ENCODE measurements around the gene CYP24A1. TPM values are rescaled to one million over a fixed set of nuclear protein-coding genes. Genes with fewer than 3 reads are reported as not detected.

CYP24A1 gene
- total and polyA plus RNA-seq, 2 of the 8 experiments (the other 6 are each of a cell fraction or from before 2014, with no cell fraction given) = not detected

DNA sequence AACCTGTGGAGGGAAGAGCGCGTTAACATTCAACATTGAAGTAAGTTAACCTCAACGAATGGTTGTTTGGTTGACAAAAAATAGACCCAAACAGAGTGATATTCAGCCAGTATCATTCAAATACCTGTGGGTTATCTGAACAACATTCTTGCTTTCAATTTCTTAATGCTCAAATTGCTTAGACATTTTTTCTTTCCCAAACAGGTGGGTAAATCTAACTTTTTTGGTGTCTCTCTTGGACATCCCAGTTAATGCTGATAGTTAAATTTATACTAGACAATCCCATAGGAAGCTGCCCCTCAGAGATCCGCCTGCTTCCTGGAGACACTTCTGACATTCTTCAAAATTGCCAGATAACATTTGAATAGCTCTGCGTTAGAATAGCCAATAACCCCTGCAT is 20.0 kb upstream of the CYP24A1 start:
- Histone ChIP-seq H3K4ac (replicated peaks; ENCODE audit: insufficient read length, low read depth, low read length) (no peak overlapping the region), H2BK120ac (replicated peaks; ENCODE audit: low read depth, low read length) (no peak overlapping the region), H3K4me2 (ENCODE audit: insufficient read depth in 1 of 2, low read depth in 2 of 2, low read length in 2 of 2) (no peak overlapping the region), H3K79me1 (ENCODE audit: low read depth, low read length) (no peaks in the 10 kb centered on the region), H2BK20ac (ENCODE audit: low read length) (no peak overlapping the region), H3K27ac (ENCODE audit: low read depth, low read length) (no peak overlapping the region), H4K8ac (ENCODE audit: extremely low read depth, insufficient read depth, low read length) (no peak overlapping the region), H3K36me3 (ENCODE audit: control insufficient read depth in 2 of 4, insufficient read depth in 4 of 4, low read length in 3 of 4) (no peaks in the 10 kb centered on the region), H3K79me2 (ENCODE audit: control insufficient read depth in 1 of 2, insufficient read depth in 2 of 2, low read length in 2 of 2) (no peaks in the 10 kb centered on the region), H3K4me1 (replicated peaks in 1 of 4; ENCODE audit: control insufficient read depth in 3 of 4, insufficient read depth in 4 of 4, low read length in 3 of 4) (no peaks in the 10 kb centered on the region), H3K56ac (replicated peaks; ENCODE audit: insufficient read length, low read depth, low read length) (no peak overlapping the region), H3K9ac (replicated peaks in 1 of 4; ENCODE audit: extremely low read depth in 1 of 4, low read depth in 3 of 4, low read length in 3 of 4) (no peak overlapping the region), H3K18ac (ENCODE audit: extremely low read depth, low read length) (no peak overlapping the region), H3K9me3 (ENCODE audit: insufficient read depth in 2 of 2, low read depth in 1 of 2, low read length in 1 of 2) (no peaks in the 10 kb centered on the region), H2BK5ac (ENCODE audit: low read depth, low read length) (no peak overlapping the region), H2BK12ac (ENCODE audit: low read depth, low read length) (no peak overlapping the region), H4K5ac (ENCODE audit: insufficient read length, low read depth, low read length) (no peak overlapping the region), H3K23me2 (ENCODE audit: low read depth, low read length) (no peaks in the 10 kb centered on the region), H2BK15ac (ENCODE audit: low read length) (no peak overlapping the region), H4K20me1 (replicated peaks in 1 of 2; ENCODE audit: control insufficient read depth in 1 of 2, insufficient read depth in 2 of 2, low read length in 2 of 2) (no peaks in the 10 kb centered on the region), H2AFZ (ENCODE audit: low read length) (no peak overlapping the region), H2AK5ac (ENCODE audit: low read depth, low read length) (no peak overlapping the region), H3K27me3 (replicated peaks in 1 of 4; ENCODE audit: control insufficient read depth in 3 of 4, extremely low read depth in 1 of 4, insufficient read depth in 3 of 4, low read length in 3 of 4) (no peaks in the 10 kb centered on the region), H3K23ac (ENCODE audit: insufficient read length) (no peak overlapping the region), H4K91ac (replicated peaks; ENCODE audit: insufficient read length, low read length) (no peak overlapping the region), H3K4me3 (ENCODE audit: extremely low read depth in 1 of 4, insufficient read depth in 2 of 4, low read depth in 3 of 4, low read length in 4 of 4) (no peak overlapping the region), H3K14ac (ENCODE audit: insufficient read length) (no peak overlapping the region)
- DNase-seq (ENCODE audit: low read depth in 1 of 2, low spot score in 2 of 2) (no peak), FAIRE-seq (no peak)
- CTCF ChIA-PET (ENCODE audit: partially characterized antibody) = interaction anchor here (1.5 to 23.7 kb wide), 3 partner anchors 11 to 96 kb away, joined by 3 to 591 read pairs (median 4); no protein-coding TSS in a partner anchor
- 73% methylated on average over 5 of the region's 5 CpGs; no CpG with 5 or more reads in 1 of the 2 experiments for WGBS, 2 experiments (ENCODE audit: extremely low coverage in 1 of 2, insufficient coverage in 1 of 2, insufficient read length in 1 of 2, insufficient replicate concordance in 2 of 2, low coverage in 1 of 2, low lambda C conversion rate in 2 of 2, missing lambda C conversion rate in 1 of 2)
- POLR2A ChIA-PET (ENCODE audit: partially characterized antibody) = no interaction called here
- TF ChIP-seq TAF1 (IDR thresholded peaks at IDR 0.05; ENCODE audit: low read depth, low read length) = no peak
- TF ChIP-seq TCF12 (IDR thresholded peaks at IDR 0.05; ENCODE audit: low read depth, low read length) = no peak
- TF ChIP-seq BCL11A (IDR thresholded peaks at IDR 0.05; ENCODE audit: low read depth in 2 of 2, low read length in 2 of 2) = no peak
- TF ChIP-seq JUN (IDR thresholded peaks at IDR 0.05; ENCODE audit: low read depth, low read length) = no peak
- no peak for TF ChIP-seq GABPA (IDR thresholded peaks at IDR 0.05; ENCODE audit: borderline replicate concordance, insufficient read depth, low read length)
- no peak for TF ChIP-seq KDM1A (IDR thresholded peaks at IDR 0.05; ENCODE audit: borderline replicate concordance, low read length)
- no peak for TF ChIP-seq SAP30 (IDR thresholded peaks at IDR 0.05; ENCODE audit: insufficient read depth, insufficient replicate concordance, low read length)
- no peak for TF ChIP-seq EP300 (IDR thresholded peaks at IDR 0.05; ENCODE audit: borderline replicate concordance in 1 of 2, low read depth in 2 of 2, low read length in 2 of 2)
- TF ChIP-seq HDAC2 (IDR thresholded peaks at IDR 0.05; ENCODE audit: borderline replicate concordance in 1 of 2, low read depth in 2 of 2, low read length in 2 of 2) = no peak
- no peak for TF ChIP-seq RBBP5 (IDR thresholded peaks at IDR 0.05; ENCODE audit: borderline replicate concordance, low read depth, low read length)
- no peak for TF ChIP-seq CBX5 (IDR thresholded peaks at IDR 0.05; ENCODE audit: low read depth, low read length)
- TF ChIP-seq, protein P1, sequence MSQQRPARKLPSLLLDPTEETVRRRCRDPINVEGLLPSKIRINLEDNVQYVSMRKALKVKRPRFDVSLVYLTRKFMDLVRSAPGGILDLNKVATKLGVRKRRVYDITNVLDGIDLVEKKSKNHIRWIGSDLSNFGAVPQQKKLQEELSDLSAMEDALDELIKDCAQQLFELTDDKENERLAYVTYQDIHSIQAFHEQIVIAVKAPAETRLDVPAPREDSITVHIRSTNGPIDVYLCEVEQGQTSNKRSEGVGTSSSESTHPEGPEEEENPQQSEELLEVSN (IDR thresholded peaks at IDR 0.05) = no peak
- TF ChIP-seq FOSL1 (IDR thresholded peaks at IDR 0.05; ENCODE audit: insufficient read depth, low read depth, low read length) = no peak
